HG03060 (cell line): ENCODE results near the gene KCNK4.
"Not testable (repeated sequence)": the region's sequence is repeated elsewhere in the genome, so short reads cannot be mapped to it uniquely, and the experiment has no call there.

Experiments
- ATAC-seq: cut with Tn5 transposase; IDR thresholded peaks from one replicate; pipeline ENCODE4 v1.9.1; 2021; ENCODE audit warnings: low read depth, moderate number of reproducible peaks; ENCODE audit not compliant: unreplicated experiment

The KCNK4 gene

DNA sequence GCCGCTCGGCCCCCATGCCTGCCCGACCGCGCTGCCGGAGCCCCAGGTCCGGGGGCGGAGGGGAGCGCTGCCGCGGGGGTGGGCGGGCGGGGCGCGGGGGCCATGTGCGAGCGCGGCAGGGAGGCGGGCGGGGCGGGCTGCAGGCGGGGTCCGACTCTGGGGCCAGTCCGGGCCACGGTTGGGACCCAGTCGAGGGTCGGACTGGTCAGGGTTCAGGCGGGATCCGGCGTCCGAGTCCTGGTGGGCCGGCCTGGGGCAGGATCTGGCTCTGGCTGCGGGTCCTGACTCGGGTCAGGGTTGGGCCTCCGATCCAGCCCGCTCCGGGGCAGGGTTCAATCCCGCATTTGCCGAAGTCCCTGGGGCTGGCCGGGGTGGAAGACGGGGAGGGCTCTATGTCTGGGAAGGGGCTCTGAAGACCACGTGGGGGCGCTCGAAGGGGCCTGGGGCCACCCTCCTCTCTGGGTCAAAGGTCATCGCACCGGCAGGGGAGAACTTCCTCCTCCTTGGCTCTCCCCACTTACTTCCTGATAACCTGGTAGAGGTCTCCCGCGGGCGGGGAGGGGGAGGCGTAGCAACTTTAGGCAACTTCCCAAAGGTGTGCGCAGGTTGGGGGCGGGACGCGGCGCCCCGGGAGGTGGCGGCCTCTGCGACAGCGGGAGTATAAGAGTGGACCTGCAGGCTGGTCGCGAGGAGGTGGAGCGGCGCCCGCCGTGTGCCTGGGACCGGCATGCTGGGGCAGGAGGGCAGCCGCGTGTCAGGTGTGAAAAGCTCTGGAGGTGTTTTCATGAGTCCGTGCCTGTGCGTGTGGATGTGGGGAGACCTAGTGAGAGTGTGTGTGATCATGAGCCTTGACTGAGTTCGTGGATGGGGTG is 14.8 kb downstream of the KCNK4 start:
- no peak for ATAC-seq

DNA sequence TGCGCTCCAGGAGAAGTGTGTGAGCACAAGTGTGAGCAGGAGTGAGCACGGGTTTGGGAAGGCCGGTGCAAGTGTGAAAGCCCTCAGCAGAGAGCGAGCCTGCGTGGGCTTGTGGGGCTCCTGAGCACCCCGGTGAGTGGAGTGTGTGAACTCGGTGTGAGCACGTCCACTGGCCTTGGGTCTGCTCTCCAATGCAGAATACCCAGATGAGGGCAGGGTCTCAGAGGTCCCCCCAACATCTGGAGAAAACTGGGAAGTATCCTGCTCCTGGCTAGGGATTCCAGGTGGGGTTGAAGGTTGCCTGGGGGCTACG is 15.4 kb downstream of the KCNK4 start:
- no peak for ATAC-seq

DNA sequence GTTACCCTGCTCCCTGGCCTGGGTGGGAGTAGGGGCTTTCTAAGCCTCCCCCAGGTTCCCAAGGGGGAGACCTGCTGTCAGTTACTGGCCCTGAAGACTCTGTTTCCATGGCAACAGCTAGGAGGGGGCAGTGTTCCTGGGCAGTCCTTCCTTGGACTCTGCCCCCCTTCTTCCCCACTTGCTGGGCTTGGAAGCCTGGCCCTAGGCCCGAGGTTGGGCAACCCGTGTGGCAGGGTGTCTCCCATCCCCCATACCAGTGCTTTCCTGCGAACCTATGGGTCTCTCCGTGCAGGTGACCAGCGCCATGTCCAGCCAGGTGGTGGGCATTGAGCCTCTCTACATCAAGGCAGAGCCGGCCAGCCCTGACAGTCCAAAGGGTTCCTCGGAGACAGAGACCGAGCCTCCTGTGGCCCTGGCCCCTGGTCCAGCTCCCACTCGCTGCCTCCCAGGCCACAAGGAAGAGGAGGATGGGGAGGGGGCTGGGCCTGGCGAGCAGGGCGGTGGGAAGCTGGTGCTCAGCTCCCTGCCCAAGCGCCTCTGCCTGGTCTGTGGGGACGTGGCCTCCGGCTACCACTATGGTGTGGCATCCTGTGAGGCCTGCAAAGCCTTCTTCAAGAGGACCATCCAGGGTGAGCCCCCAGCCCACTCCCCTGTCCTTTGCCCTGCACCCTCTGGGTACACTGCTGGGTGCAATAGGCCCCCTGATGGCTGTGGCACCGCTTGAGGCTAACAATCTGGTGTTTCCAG is 15.9 kb downstream of the KCNK4 start:
- no peak for ATAC-seq

DNA sequence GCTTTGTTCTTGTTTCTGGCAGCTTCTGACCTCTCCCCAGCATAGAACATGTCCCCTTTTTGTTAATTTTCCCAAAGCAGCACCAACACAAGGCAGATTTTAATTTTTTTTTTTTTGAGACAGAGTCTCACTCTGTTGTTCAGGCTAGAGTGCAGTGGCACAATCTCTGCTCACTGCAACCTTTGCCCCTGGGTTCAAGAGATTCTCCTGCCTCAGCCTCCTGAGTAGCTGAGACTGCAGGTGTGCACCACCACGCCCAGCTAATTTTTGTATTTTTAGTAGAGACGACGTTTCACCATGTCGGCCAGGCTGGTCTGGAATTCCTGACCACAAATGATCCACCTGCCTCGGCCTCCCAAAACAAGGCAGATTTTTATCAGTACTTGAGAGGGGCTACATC is 16.7 kb downstream of the KCNK4 start:
- not testable (repeated sequence) for ATAC-seq

DNA sequence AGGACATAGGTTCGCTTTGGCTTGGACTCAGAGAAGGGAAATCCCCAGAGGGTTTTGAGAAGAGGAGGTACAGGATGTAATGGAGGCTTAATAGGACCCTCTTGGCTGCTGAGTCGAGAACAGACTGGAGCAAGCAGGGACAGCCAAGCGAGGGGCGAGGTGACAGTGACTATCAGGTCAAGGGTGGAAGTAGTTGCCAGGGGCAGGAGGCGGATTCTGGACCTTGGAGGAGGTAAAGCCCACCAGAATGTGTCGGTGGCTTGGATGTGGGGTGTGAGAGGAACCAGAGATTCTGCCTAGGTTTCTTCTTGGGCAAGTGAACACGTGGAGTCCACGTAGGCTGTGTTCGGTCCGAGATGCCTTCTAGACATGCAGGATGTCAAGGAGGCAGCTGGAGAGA is 21.8 kb downstream of the KCNK4 start:
- no peak for ATAC-seq

DNA sequence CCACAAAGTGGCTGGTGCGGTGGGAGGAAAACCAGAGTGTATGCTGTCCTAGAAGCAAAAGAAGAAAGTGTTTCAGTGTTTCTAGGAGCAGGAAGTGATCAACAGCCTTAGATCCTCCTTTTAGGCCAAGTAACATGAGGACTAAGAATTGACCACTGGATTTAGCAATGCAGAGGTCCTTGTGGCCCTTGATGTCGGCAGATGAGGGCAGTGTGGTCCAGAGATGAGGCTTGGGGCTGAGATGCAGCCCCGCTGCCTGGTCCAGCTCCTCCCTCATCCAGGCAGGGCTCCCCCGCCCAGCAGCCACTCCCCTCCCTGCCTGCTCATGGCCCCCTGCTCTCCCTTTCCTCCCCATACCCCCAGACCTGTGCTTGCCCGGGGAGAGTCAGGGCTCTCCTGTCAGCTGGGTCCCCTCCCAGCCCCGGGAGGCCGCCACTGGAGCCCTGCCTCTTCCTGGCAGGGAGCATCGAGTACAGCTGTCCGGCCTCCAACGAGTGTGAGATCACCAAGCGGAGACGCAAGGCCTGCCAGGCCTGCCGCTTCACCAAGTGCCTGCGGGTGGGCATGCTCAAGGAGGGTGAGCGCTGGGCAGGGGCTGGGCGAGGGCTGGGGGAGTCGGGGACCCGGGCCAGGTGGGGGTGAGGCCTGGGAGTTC is 22.5 kb downstream of the KCNK4 start:
- ATAC-seq, result no peak

DNA sequence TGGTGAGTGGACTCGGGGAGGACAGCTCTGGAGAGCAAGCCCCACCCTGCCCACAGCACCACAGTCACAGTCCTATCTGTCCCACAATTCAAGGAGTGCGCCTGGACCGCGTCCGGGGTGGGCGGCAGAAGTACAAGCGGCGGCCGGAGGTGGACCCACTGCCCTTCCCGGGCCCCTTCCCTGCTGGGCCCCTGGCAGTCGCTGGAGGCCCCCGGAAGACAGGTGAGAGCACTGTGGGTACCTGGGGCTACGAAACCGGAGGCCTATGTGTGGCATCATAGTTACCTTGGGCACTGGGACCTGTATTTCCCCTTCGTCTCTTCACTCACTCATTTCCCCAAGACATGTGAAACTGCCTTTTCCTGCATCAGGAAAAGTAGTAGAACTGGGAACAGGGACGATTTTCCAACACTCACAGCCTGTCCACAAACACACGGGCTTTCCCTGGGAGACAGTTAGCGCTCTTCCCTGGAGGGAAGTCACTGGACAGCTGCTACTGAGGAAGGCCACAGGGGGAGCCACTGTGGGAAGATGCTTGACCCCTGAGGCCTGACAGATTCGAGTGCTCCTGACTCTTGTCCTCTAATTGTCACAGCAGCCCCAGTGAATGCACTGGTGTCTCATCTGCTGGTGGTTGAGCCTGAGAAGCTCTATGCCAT is 23.2 kb downstream of the KCNK4 start:
- no peak for ATAC-seq

DNA sequence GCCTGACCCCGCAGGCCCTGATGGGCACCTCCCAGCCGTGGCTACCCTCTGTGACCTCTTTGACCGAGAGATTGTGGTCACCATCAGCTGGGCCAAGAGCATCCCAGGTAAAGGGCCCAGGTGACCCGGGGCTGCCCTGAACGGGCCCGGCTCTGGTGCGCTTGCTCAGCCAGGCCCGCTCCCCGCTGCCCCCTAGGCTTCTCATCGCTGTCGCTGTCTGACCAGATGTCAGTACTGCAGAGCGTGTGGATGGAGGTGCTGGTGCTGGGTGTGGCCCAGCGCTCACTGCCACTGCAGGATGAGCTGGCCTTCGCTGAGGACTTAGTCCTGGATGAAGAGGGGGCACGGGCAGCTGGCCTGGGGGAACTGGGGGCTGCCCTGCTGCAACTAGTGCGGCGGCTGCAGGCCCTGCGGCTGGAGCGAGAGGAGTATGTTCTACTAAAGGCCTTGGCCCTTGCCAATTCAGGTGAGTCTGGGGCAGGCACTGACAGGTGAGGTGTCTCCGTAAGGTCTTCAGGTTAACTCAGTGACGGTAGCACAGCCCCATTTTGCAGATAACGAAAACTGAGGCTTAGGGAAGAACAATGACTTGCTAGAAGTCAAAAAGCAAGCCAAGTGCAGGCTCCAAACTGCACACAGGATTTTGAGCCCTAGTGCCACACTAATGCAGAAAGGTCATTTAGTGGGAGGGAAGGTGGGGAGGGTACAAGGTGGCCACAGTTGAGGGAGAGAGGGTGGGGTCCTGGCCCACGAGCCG is 23.9 kb downstream of the KCNK4 start:
- no peak for ATAC-seq

DNA sequence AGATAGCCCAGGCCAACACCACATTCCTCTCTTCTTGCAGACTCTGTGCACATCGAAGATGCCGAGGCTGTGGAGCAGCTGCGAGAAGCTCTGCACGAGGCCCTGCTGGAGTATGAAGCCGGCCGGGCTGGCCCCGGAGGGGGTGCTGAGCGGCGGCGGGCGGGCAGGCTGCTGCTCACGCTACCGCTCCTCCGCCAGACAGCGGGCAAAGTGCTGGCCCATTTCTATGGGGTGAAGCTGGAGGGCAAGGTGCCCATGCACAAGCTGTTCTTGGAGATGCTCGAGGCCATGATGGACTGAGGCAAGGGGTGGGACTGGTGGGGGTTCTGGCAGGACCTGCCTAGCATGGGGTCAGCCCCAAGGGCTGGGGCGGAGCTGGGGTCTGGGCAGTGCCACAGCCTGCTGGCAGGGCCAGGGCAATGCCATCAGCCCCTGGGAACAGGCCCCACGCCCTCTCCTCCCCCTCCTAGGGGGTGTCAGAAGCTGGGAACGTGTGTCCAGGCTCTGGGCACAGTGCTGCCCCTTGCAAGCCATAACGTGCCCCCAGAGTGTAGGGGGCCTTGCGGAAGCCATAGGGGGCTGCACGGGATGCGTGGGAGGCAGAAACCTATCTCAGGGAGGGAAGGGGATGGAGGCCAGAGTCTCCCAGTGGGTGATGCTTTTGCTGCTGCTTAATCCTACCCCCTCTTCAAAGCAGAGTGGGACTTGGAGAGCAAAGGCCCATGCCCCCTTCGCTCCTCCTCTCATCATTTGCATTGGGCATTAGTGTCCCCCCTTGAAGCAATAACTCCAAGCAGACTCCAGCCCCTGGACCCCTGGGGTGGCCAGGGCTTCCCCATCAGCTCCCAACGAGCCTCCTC is 24.8 kb downstream of the KCNK4 start:
- ATAC-seq, result not testable (repeated sequence)

DNA sequence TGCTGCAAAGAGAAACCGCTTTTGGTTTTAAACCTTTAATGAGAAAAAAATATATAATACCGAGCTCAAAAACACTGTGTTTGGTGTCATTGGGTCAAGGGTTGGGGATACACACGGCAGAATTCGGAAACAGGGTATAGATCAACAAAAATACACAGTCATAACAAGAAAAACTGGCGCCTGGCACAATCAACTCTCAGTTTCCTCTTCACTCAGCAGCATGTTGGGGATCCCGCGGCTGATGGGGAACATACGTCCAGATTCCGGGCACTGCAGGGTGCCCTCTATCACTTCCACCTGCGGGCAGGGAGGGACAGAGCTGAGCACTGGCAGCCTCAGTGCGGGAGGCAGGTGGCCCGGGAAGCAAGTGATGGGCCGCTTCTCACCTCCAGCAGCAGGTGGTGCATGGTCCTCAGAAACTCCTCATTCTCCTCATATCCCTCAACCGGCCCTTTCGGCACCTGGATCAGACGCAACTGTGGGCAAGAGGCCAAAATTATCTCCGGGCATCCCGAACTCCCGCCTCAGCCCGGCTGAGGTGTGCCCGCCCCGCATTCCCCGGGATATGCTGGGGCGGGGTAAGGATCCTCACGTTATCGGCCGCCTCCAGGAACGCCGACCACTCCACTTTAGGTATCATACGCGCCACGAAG is 25.7 kb downstream of the KCNK4 start:
- ATAC-seq, result no peak

DNA sequence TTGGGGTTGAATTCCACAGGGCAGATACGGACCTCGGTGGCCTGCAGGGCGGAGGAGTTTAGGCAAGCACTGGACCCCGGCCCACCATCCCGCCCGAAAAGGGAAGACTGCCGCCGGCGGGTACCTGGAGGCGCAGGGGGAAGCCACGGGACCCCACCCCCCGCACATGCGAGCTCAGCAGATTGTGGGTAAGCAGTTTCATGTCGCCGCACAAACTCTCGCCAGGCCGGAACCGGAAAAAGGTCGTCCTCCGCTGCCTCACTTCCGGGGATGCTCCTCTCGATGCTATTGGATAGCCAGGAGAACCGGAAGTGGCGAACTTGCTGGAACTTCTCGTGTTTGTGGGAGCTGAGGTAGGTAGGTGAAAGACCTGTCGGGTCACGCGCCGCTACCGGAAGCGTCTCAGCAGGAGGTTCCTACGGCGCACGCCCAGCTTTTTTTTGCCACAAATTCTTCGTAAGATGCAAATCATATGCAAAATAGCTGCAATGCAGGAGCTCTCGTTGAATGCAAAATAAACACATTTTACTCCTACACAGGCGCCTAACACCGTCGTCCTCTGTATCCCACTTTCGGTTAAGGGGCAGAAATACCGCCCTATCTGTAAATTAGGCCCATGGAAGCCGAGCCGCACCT is 26.3 kb downstream of the KCNK4 start, which contains the start of gene TRMT112:
TRMT112 (minus strand) TSS at position 235 of the 636 bp plus-strand sequence; CDS start at position 202, 33 bp downstream.
- ATAC-seq, result peak; percentile 40

DNA sequence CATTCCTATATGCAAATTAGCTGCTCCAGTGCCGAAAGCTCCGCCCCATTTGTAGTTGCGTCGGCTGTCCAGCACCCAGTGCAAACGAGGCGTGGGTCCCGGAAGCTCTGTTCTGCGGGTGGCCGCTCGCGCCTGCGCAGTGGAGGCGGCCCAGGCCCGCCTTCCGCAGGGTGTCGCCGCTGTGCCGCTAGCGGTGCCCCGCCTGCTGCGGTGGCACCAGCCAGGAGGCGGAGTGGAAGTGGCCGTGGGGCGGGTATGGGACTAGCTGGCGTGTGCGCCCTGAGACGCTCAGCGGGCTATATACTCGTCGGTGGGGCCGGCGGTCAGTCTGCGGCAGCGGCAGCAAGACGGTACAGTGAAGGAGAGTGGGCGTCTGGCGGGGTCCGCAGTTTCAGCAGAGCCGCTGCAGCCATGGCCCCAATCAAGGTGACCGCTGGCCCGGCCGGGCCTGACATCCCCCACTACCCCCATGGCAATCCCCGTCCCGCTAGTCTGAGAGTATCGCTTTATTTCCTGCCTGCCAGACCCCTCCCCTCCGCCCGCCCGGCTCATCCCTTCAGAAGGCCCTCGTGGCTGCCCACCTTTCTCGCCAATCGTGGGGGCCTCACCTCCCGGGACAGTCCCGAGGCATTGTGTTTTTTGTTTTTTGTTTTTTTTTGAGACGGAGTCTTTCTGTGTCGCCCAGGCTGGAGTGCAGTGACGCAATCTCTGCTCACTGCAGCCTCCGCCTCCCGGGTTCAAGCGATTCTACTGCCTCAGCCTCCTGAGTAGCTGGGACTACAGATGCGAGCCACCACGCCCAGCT is 27.1 kb downstream of the KCNK4 start, which contains the start of gene PRDX5:
PRDX5 (plus strand) TSS at position 161 of the 805 bp plus-strand sequence; CDS start at position 256, 95 bp downstream.
- peak; percentile 33 for ATAC-seq

DNA sequence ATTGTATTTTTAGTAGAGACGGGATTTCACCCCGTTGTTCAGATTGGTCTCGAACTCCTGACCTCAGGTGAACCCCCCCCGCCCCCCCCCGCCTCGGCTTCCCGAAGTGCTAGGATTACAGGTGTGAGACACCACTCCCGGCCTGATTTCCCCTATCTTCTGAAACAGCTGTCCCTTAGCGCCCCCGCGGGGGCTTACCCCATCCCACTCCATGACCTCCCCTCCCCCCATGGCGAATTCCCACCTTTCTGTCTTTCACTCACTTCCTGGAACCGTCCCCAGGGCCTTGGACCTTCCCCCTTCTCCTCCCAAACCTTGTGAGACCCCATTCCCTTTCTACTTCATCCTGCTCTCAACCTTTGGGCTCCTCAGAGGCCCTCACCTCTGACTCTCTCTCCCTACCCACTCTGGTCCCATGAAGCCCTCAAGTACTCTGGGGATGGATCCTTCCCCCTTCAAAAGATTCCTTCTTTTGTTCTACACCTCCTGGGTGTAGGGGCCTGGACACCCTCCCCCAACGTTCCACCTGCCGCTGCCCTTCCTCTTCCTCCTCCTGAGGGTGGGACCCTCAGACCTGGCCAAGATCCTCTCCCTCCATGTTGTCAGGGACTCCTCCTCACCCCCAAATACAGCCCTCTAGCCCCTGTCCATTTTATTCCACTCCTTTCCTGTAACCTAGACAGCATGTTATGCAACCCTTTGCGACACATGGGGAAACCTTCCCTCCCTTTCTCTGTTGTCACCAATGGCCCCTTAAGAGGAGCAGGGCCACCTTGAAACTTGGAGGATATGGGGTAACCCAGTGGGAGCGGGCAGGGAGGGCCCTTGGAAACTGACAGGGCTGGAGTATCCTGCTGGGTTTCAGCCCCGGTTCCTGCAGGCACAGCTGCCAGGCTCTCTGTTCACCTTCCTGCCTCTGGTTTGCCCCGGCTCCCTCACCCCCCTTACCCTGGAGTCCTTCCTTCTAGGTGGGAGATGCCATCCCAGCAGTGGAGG is 28.0 kb downstream of the KCNK4 start:
- ATAC-seq, result no peak

DNA sequence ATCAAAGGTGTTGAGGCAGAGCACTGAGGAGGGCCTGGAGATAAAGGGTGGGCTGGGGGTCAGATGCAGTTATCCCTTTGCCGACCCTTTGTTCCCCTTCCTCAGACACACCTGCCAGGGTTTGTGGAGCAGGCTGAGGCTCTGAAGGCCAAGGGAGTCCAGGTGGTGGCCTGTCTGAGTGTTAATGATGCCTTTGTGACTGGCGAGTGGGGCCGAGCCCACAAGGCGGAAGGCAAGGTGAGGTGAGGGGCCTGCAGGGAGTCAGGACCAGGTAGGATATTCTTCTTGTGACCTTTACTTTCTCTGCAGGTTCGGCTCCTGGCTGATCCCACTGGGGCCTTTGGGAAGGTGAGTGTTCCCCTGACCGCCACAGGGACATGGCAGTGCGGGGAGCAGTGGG is 29.5 kb downstream of the KCNK4 start:
- ATAC-seq, result no peak

DNA sequence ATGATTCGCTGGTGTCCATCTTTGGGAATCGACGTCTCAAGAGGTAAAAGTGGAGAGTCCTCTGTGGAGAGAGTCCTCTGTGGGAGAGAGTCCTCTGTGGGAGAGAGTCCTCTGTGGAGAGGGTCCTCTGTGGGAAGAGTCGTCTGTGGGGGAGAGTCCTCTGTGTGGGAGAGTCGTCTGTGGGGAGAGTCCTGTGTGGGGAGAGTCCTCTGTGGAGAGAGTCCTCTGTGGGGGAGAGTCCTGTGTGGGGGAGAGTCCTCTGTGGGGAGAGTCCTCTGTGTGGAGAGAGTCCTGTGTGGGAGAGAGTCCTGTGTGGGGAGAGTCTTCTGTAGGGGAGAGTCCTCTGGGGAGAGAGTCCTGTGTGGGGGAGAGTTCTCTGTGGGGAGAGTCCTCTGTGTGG is 29.9 kb downstream of the KCNK4 start:
- no peak for ATAC-seq

DNA sequence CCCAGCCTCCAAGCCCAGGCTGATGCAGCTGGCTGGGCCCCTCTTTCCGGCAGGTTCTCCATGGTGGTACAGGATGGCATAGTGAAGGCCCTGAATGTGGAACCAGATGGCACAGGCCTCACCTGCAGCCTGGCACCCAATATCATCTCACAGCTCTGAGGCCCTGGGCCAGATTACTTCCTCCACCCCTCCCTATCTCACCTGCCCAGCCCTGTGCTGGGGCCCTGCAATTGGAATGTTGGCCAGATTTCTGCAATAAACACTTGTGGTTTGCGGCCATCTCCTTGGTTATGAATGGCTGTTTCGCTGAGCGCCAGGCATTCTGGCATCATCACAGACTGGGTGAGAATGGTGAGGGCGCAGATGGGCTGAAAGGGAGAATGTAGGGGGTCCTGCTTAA is 30.4 kb downstream of the KCNK4 start:
- ATAC-seq, result no peak
